ENCODE measurements around the gene CPD.

CPD gene

DNA sequence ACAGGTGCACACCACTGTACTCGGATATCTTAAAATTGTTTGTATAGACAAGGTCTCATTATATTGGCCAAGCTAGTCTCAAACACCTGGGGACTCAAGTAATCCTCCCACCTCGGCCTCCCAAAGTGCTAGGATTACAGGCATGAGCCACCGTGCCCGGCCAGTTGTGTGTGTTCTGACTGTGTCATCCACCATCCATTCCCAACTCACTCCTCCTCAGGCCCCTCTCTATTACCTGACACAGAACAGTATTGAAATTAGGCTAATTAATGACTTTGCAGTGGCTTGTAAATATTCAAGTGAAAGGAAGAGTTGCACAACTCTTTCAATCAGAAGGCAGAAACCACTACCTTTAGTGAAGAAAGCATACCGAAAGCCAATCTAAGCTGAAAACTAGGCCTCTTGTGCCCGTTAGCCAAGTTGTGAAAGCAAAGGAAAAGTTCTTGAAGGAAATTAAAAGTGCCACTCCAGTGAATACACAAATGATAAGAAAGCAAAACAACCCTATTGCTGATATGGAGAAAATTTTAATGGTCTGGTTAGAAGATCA is 127.2 kb downstream of the CPD start:
- no peak for DNase-seq (ENCODE audit: low spot score)

GRCh38 chr17:30506481-30506880 is 127.8 kb downstream of the CPD start:
- DNase-seq (ENCODE audit: low spot score): no peak

GRCh38 chr17:30513346-30513745 is 134.6 kb downstream of the CPD start:
- DNase-seq (ENCODE audit: low spot score): no peak

- DNase-seq (ENCODE audit: low spot score): no peak
Observed at GRCh38 chr17:30514895-30515596, 136.3 kb downstream of the CPD start.

DNA sequence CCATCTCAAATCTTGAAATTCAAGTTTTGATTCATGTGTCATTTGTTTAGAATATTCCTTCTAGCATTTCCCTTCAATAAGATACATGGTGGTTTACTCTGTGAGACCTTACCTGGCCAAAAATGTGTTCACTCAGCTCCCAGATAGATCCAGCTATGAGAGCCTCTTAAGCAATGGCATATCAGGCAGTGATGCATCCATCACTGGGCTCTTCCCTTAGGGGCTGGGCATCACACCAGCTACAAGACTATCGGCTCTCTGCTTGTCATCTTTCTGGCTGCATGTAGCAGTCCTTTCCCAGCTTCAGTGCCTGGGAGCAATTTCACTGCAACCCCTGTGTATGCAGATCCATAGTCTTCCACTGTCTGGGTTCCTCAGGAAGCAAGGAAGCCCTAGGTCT is 139.1 kb downstream of the CPD start:
- DNase-seq (ENCODE audit: low spot score): no peak

DNA sequence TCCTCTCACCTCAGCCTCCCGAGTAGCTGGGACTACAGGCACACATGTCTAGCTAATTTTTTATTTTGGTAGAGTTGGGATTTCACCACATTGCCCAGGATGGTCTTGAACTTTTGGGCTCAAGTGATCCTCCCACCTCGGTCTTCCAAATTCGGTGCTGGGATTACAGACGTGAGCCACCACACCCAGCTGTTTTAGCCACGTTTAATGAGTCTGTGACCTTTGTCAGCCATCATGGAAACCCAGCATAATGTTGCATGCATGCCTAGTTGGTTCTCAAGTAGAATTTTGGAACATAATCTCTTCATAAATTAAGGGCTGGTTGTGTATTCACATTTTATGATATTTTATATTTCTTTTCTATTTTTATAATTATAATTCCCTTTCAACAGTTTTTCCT is 140.4 kb downstream of the CPD start:
- DNase-seq (ENCODE audit: low spot score): no peak
